ENCODE results near the gene SNX25.
"Not testable (repeated sequence)": the region's sequence is repeated elsewhere in the genome, so short reads cannot be mapped to it uniquely, and the experiment has no call there.

SNX25 gene

DNA sequence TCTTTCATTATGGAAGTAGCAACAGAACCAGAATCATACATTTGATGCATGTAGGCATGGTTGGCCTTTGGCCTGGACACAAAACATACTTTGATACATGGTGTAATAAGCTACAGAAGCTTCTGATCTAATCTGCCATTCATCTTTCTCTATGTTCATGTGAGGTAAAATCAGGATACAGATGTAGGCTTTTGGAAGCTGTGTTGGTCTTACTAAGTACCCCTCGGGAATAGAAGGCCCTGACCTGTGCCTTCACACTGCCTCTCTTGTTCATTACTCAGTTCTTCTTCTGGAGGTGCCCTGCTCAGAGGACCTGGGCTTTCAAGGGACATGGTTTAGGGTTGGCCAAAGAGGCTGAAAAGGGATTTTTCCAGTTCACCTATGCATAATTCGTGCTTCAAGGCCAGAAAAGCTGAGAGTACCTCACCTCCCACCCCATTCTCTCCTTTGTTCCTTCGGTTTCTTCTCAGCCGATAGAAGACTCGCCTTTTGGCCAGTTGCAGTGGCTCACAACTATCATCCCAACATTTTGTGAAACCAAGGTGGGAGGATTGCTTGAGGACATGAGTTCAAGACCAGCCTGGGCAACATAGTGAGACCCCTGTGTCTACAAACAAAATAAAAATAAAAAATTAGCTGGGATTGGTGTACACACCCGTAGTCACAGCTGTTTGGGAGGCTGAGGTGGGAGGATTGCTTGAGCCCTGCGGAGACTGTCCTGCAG is 25.9 kb downstream of the SNX25 start:
- no peak for DNase-seq

- no peak for DNase-seq
These were observed 26.6 kb downstream of the SNX25 start for GRCh38 chr4:185235843-185236503.

- no peak for DNase-seq
These were observed 27.8 kb downstream of the SNX25 start for GRCh38 chr4:185237175-185237574.

- DNase-seq = no peak
These were observed 28.9 kb downstream of the SNX25 start for GRCh38 chr4:185238215-185238681.

DNA sequence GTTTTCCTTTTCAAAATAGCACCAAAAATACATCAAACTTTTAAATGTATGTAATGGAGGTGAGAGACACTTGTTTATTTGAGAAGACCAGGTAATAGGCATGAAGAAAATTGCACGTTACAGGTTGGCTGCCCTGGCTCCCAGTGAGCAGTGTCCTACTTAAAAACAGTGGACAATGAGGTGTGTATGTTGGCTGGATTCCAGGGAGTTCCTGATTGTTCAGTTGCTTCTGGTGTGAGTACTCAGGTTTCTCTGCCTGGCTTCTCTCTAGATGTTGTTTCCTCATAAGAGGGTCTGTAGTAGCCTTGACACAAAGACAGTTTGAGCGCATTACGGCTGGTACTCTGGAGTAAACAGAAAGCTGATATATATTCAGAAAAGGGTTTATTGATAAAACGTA is 29.4 kb downstream of the SNX25 start:
- DNase-seq = no peak

DNA sequence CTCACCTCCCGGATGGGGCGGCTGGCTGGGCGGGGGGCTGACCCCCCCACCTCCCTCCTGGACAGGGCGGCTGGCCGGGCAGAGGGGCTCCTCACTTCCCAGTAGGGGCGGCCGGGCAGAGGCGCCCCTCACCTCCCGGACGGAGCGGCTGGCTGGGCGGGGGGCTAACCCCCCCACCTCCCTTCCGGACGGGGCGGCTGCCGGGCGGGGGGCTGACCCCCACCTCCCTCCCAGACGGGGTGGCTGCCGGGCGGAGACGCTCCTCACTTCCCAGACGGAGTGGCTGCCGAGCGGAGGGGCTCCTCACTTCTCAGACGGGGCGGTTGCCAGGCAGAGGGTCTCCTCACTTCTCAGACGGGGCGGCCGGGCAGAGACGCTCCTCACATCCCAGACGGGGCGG is 31.1 kb downstream of the SNX25 start:
- DNase-seq = not testable (repeated sequence)

GRCh38 chr4:185242749-185243533 is 33.5 kb downstream of the SNX25 start:
- no peak for DNase-seq

- DNase-seq = no peak
These were observed 34.5 kb downstream of the SNX25 start for GRCh38 chr4:185243879-185244278.

DNA sequence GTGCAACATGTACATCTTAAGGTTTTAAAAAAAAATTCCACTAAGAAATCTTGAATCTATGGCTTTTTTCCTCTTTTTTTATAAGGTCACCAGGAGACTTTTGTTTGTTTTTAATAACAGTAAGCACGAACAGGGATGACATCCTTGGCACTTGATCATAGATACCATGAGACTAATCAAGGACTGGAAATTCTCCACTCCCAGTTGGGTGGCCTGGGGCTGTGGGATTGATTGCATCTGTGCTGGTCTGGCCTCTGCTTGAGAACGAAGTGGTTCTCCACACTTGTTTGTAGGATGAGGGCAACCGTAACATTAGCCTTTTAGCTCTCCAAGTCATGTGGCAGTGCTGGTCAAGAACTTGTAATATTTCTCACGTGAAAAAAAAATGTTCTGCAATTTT is 35.4 kb downstream of the SNX25 start:
- DNase-seq = no peak

DNA sequence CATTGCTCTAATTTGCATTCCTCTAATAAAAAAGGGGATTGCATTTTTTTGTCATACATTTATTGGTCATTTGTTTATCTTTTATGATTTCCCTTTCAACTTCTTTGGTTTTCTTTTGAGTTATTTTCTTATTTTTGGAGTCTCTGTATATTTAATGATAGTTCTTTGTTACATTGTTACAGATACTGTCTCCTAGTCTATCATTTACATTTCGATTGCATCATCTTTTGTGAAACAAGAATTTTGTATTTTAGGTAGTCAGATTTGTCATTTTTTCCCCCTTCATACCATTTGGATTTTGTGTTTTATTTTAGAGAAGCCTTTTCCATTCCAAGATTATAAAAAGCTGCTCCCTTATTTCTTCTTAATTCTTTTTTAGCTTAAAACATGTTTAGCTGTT is 37.1 kb downstream of the SNX25 start:
- no peak for DNase-seq

- DNase-seq = no peak
These were observed 37.8 kb downstream of the SNX25 start for GRCh38 chr4:185247151-185247550.

DNA sequence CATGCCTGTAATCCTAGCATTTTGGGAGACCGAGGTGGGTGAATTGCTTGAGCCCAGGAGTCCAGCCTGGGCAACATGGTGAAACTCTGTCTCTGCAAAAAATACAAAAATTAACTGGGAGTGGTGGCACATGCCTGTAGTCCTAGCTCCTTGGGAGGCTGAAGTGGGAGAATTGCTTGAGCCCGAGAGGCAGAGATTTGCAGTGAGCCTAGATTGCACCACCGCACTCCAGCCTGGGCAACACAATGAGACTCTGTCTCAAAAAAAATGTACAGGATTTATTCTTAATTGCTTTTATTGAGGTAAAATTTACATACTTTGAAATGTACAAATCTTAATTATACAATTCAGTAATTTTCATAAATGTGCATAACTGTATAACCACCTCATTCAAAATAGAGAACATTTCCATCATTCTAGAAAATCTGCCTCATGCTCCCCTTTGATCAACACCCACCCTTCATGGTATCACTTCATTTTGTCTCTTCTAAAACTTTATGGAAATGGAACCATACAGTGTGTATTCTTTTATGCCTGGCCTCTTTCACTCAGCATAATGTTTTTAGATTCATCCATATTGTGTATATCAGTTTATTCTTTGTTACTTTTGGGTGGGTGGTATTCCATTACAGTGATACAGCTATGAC is 39.1 kb downstream of the SNX25 start:
- DNase-seq = no peak

- DNase-seq = no peak
These were observed 39.7 kb downstream of the SNX25 start for GRCh38 chr4:185249105-185249504.

- no peak for DNase-seq
These were observed 45.0 kb downstream of the SNX25 start for GRCh38 chr4:185254434-185254833.

GRCh38 chr4:185255868-185256267 is 46.5 kb downstream of the SNX25 start:
- DNase-seq = no peak

DNA sequence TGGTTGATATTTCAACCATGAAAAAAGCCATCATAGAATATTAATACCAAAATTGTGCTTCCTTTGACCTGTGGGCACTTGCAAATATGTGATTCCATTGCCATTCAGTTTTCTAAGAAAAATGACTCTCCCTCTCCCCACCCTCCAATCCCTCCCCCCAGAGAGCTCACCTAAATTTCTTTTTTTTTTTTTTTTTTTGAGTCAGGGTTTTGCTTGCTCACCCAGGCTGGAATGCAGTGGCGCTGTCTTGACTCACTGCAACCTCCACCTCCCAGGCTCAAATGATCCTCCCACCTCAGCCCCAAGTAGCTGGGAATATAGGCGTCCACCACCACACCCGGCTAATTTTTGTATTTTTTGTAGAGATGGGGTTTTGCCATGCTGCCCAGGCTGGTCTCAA is 47.0 kb downstream of the SNX25 start:
- no peak for DNase-seq

DNA sequence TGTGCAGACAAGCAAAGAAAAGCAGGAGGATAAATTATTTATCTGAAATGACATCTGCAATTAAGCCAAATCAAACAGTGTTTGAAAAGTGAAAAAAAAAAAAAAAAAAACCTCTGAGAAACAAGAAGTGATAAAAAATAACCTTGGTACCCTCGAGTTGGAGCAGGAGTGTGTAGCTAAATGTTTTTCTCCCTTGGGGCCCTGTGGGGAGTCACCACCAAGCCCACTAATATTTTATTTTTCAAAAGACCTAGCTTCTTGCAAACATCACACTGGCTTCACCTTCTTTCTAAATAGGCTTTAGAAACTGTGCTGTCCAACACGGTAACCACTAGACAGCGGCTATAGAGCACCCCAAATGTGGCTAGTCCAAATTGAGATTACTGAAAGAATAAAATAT is 47.7 kb downstream of the SNX25 start:
- DNase-seq = no peak

DNA sequence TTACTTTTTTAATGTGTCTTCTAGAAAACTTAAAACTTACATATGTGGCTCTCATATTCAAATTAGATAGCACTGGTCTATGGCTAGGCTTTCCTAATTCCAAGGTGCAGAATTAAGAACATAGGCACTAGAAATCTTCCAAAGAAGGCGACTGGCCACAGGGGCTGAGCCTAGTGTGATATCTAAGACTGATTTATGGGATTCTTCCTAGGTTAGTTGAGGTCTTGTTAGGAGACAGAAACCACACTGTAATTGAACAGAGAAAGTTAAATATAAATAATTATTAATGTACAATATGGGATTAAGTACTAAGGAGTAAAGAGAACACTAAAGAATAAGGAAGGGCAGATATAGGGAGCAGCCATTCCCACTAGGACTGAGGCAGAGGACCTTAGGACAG is 48.3 kb downstream of the SNX25 start:
- no peak for DNase-seq

DNA sequence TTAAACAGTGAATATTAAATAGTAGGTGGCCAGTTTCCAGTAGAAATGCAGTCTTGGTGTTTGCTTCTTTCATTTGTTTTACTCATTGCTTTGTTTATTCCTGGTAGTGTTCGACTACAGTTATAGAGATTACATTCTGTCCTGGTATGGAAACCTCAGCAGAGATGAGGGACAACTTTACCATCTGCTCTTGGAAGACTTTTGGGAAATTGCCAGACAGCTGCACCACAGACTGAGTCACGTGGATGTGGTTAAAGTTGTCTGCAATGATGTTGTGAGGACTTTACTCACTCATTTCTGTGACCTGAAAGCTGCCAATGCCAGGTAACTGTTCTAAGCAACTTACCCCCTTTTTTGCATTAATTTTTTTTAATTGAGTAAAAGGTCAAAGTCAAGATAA is 49.3 kb downstream of the SNX25 start:
- DNase-seq = not testable (repeated sequence)

DNA sequence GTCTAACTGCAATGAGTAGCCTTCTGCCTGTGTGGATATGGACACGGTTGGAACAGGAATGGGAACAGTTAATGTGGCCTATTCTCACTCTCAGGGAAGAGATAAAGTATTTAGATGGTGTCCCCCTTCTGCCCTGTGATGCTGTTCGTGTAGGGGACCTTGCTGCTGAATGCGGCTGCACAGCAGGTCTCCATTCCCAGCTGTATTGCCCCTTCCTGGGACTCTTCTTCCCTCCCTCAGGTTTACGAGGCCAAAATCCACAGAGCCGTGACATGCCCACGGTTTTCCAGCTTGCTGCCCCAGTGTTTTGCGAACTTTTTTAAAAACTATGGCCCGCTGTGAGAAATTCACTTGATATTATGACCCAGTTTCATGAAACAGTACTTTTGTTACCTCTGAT is 50.3 kb downstream of the SNX25 start:
- no peak for DNase-seq

- no peak for DNase-seq
These were observed 52.5 kb downstream of the SNX25 start for GRCh38 chr4:185261946-185262345.

DNA sequence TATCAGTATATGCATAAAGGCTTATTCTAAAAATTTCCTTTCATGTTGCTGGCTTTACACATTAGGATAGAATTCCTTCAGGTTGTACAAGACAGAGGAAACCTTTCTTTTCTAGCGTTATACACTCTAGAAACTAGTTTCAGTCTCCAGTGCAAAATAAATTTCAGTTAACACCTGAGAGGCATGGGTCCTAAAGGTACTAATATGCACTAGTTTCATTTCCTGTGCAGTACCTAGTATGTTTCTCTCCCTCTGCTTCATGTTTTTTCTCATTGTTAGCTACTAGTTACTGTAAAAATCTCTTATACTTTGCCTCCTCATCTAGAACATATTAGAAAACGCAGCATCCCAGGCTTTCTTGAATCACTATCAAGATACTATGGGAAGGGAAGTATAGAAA is 54.0 kb downstream of the SNX25 start:
- DNase-seq = no peak

DNA sequence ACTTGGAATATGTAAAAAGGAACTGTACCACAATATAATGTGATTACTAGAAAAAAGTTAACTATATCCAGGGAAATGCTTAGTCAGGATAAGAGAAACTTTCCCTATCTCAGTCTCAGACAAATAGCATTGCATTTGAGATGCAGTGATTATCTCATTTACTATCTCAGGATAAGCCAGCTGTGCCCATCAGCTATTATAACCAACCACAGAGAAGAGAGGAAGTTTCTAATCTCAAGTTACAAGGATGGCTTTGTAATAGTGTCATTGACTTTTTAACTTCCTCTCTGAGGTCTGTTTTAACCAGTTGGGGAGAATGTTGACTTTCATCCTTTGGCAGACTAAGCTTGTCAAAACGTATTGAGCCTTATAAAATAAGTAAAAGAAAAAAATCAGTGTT is 56.5 kb downstream of the SNX25 start:
- DNase-seq = no peak

Measured in NCI-H187 treated with DMSO at 0.1 percent for 48 hours (cell line).